Measurements from ENCODE around the gene ZNF367. TPM values are rescaled to one million over a fixed set of nuclear protein-coding genes. Genes with fewer than 3 reads are reported as not detected.

Gene ZNF367
- total RNA-seq, 1 experiment from 2014 or later, result 14.0 TPM

DNA sequence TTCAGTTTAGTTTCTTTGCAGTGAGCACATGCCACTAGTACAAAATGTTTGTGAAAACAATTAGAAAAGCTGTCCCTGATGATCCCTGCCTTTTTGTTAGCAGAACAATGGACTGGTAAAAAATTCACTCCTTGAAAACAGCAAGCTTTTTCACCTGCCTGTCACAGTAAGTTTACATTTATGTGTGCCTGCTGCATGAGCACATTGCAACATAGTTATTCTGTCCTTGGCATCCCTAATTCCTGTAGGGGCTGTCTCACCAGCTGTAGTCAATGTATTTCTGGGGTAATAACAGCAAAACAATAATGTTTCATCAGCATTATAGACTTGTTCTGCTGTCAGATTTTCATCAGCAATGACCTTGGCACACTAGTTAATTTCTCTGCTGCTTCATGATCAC, 11.6 kb upstream of the ZNF367 start:
- H3K4me3 ChIP-seq, result no peak overlapping the region
- H3K27ac ChIP-seq, result no peak overlapping the region
- no peaks in the 10 kb centered on the region for H3K79me2 ChIP-seq (ENCODE audit: low read depth)
- H4K20me1 ChIP-seq (ENCODE audit: insufficient read depth), result no peaks in the 10 kb centered on the region
- CTCF ChIA-PET, result no interaction called here
- TF ChIP-seq, protein P1, sequence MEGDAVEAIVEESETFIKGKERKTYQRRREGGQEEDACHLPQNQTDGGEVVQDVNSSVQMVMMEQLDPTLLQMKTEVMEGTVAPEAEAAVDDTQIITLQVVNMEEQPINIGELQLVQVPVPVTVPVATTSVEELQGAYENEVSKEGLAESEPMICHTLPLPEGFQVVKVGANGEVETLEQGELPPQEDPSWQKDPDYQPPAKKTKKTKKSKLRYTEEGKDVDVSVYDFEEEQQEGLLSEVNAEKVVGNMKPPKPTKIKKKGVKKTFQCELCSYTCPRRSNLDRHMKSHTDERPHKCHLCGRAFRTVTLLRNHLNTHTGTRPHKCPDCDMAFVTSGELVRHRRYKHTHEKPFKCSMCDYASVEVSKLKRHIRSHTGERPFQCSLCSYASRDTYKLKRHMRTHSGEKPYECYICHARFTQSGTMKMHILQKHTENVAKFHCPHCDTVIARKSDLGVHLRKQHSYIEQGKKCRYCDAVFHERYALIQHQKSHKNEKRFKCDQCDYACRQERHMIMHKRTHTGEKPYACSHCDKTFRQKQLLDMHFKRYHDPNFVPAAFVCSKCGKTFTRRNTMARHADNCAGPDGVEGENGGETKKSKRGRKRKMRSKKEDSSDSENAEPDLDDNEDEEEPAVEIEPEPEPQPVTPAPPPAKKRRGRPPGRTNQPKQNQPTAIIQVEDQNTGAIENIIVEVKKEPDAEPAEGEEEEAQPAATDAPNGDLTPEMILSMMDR (conservative IDR thresholded peaks at IDR 0.05), result no peak
- TF ChIP-seq EZH2 (IDR thresholded peaks at IDR 0.05; ENCODE audit: low read depth), result no peak
- H2AFZ ChIP-seq, result no peak overlapping the region
- H3K9me2 ChIP-seq (ENCODE audit: insufficient read depth), result no peaks in the 10 kb centered on the region
- H3F3A ChIP-seq (ENCODE audit: insufficient read depth, low read depth), result peaks cover 4% of the 10 kb centered on the region; the same call in 1 of the 2 replicates
- no peaks in the 10 kb centered on the region for H3K9me3 ChIP-seq (ENCODE audit: insufficient read depth, low read depth)
- no peaks in the 10 kb centered on the region for H3K36me3 ChIP-seq (ENCODE audit: low read depth)
- H3K4me1 ChIP-seq (replicated peaks; ENCODE audit: insufficient read depth), result no peaks in the 10 kb centered on the region
- H3K27me3 ChIP-seq (ENCODE audit: insufficient read depth, low read depth), result no peaks in the 10 kb centered on the region
- no TSS peak for BruUV-seq (replicated peaks)
- POLR2A ChIA-PET (ENCODE audit: unreplicated experiment), result interaction anchor here (0.7 kb wide), 1 partner anchor 256 kb away, joined by 6 read pairs; no protein-coding TSS in a partner anchor
- no peak overlapping the region for H3K4me2 ChIP-seq
- DNase-seq, result no peak
- intact Hi-C loops (cut with micrococcal nuclease; ENCODE audit: unreplicated experiment), result no loop called here

DNA sequence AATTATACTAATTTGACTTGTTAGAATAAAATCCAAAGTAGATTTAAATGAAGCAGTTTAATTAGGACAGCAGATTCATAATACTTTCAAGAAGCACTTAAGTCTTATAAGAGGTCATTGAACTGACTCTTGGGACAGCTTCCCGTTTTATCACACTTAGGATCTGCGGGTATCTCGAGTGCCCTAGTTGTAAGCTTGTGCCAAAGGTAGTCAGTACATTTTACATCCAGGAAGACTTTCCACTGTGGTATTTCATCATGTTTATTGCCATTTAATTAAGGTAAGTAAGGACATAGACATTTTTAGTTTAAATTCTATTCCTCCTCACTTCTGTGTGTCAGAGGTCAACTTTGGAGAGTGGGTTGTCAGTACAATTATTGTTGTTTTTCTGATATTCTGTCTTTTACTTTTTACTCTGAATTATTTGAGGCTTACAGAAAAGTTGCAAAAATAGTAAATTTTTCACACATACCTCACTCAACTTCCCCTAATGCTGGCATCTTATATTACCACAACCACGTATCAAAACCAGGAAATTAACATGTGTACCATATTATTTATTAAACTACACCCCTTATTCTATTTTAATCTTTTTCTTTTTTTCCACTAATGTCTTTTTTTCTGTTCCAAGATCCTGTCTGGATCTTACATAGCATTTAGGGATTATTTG, 7.5 kb upstream of the ZNF367 start:
- H3F3A ChIP-seq (ENCODE audit: insufficient read depth, low read depth), result peaks cover 12% of the 10 kb centered on the region
- ChIA-PET POLR2A (ENCODE audit: unreplicated experiment) (no interaction called here), CTCF (no interaction called here)
- intact Hi-C loops (cut with micrococcal nuclease; ENCODE audit: unreplicated experiment), result no loop called here
- no peaks in the 10 kb centered on the region for H3K27me3 ChIP-seq (ENCODE audit: insufficient read depth, low read depth)
- TF ChIP-seq, protein P1 (conservative IDR thresholded peaks at IDR 0.05), result no peak
- TF ChIP-seq EZH2 (IDR thresholded peaks at IDR 0.05; ENCODE audit: low read depth), result no peak
- H3K27ac ChIP-seq, result no peak overlapping the region
- no peaks in the 10 kb centered on the region for H3K9me3 ChIP-seq (ENCODE audit: insufficient read depth, low read depth)
- no peaks in the 10 kb centered on the region; the same call in 1 of the 2 replicates for H3K9me2 ChIP-seq (ENCODE audit: insufficient read depth)
- H4K20me1 ChIP-seq (ENCODE audit: insufficient read depth), result no peaks in the 10 kb centered on the region
- no TSS peak for BruUV-seq (replicated peaks)
- H3K4me1 ChIP-seq (replicated peaks; ENCODE audit: insufficient read depth), result peaks cover 13% of the 10 kb centered on the region
- no peak overlapping the region for H3K4me3 ChIP-seq
- no peak for DNase-seq
- H2AFZ ChIP-seq, result no peak overlapping the region
- no peaks in the 10 kb centered on the region for H3K36me3 ChIP-seq (ENCODE audit: low read depth)
- H3K79me2 ChIP-seq (ENCODE audit: low read depth), result no peaks in the 10 kb centered on the region
- H3K4me2 ChIP-seq, result no peak overlapping the region

DNA sequence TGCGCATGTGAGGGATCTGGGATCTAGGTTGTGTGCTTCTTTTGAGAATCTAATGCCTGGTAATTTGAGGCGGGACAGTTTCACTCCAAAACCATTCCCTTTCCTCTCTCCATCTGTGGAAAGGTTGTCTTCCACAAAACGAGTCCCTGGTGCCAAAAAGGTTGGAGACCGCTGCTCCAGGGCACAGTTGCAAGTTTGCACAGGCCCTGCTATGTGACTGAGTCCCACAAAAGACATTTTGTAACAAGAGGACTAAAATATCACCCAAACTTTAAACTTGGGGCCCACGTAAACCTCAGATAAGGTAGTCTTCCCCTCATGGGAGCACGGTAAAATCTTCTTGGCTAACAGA, 5.8 kb upstream of the ZNF367 start:
- BruUV-seq (replicated peaks), result no TSS peak
- Histone ChIP-seq H3K4me1 (replicated peaks; ENCODE audit: insufficient read depth) (peaks cover 25% of the 10 kb centered on the region), H3K36me3 (ENCODE audit: low read depth) (no peaks in the 10 kb centered on the region), H3K27me3 (ENCODE audit: insufficient read depth, low read depth) (no peaks in the 10 kb centered on the region), H3K4me3 (no peak overlapping the region), H3F3A (ENCODE audit: insufficient read depth, low read depth) (peaks cover 23% of the 10 kb centered on the region), H2AFZ (peak overlapping the region; percentile 43; the same call in 1 of the 2 replicates), H3K4me2 (no peak overlapping the region), H4K20me1 (ENCODE audit: insufficient read depth) (no peaks in the 10 kb centered on the region), H3K9me3 (ENCODE audit: insufficient read depth, low read depth) (no peaks in the 10 kb centered on the region), H3K9me2 (ENCODE audit: insufficient read depth) (no peaks in the 10 kb centered on the region; the same call in 1 of the 2 replicates), H3K27ac (no peak overlapping the region), H3K79me2 (ENCODE audit: low read depth) (no peaks in the 10 kb centered on the region)
- ChIA-PET CTCF (interaction anchor here (0.6 kb wide), 2 partner anchors 19 to 107 kb away, joined by 4 to 5 read pairs; no protein-coding TSS in a partner anchor), POLR2A (ENCODE audit: unreplicated experiment) (no interaction called here)
- DNase-seq, result no peak
- intact Hi-C loops (cut with micrococcal nuclease; ENCODE audit: unreplicated experiment), result no loop called here
- no peak for TF ChIP-seq EZH2 (IDR thresholded peaks at IDR 0.05; ENCODE audit: low read depth)
- TF ChIP-seq, protein P1 (conservative IDR thresholded peaks at IDR 0.05), result no peak
